Measurements from ENCODE around the gene TMEM203. TPM values are rescaled to one million over a fixed set of nuclear protein-coding genes. Genes with fewer than 3 reads are reported as not detected.
A peak's percentile ranks its signal among the peaks of the same experiment; 100 is the strongest.

Gene TMEM203, protein sequence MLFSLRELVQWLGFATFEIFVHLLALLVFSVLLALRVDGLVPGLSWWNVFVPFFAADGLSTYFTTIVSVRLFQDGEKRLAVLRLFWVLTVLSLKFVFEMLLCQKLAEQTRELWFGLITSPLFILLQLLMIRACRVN
- 39.2 and 40.3 TPM in 2 replicates for total RNA-seq

DNA sequence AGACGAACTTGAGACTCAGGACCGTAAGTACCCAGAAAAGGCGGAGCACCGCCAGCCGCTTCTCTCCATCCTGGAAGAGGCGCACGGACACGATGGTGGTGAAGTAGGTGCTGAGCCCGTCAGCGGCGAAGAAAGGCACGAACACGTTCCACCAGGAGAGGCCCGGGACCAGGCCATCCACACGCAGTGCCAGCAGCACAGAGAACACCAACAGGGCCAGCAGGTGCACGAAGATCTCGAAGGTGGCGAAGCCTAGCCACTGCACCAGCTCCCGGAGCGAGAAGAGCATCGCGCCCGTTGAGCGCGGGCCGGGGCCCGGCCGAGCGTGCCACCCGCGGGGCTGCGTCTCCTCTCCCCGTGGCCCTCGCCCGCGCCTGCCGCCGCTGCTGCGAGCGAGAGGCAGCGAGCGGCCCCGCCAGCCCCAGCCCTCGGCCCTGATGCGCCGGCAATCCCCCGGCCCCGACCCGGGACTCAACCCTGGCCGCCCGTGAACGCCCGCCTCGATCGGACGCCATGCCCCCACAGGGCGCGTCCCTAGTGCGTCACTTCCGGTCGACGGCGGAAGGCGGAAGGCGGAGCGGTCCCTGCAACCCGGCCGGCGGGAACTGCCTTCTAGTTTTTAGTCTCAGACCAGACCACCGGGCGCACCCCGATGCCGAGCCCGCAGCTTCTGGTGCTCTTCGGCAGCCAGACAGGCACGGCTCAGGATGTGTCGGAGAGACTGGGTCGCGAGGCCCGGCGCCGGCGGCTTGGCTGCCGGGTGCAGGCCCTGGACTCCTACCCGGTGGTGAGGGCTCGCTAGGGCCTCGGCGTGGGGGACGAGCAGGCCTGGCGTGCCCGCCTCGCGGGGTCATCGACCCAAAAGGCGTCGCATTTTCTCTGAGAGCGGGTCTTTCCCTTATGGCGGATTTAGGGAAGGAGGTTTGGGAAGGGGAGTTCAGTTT, at the start of gene TMEM203, which contains the start of gene NDOR1:
TMEM203 (minus strand) TSS at position 523 of the 944 bp plus-strand sequence; CDS start at position 289, 234 bp downstream.
NDOR1 (plus strand) TSS at position 575 of the 944 bp plus-strand sequence; CDS start at position 653, 78 bp downstream.
- DNase-seq (ENCODE audit: low read depth), result no peak
- TF ChIP-seq, protein P1, sequence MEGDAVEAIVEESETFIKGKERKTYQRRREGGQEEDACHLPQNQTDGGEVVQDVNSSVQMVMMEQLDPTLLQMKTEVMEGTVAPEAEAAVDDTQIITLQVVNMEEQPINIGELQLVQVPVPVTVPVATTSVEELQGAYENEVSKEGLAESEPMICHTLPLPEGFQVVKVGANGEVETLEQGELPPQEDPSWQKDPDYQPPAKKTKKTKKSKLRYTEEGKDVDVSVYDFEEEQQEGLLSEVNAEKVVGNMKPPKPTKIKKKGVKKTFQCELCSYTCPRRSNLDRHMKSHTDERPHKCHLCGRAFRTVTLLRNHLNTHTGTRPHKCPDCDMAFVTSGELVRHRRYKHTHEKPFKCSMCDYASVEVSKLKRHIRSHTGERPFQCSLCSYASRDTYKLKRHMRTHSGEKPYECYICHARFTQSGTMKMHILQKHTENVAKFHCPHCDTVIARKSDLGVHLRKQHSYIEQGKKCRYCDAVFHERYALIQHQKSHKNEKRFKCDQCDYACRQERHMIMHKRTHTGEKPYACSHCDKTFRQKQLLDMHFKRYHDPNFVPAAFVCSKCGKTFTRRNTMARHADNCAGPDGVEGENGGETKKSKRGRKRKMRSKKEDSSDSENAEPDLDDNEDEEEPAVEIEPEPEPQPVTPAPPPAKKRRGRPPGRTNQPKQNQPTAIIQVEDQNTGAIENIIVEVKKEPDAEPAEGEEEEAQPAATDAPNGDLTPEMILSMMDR (IDR thresholded peaks at IDR 0.05; ENCODE audit: insufficient read depth, low read length, poor library complexity, severe bottlenecking), result no peak
- no peaks in the 10 kb centered on the region for H3K36me3 ChIP-seq (ENCODE audit: control insufficient read depth, insufficient read depth, low read length)
- peak within 1 kb of the TSS; percentile 98 for H3K4me3 ChIP-seq (ENCODE audit: low read depth, low read length)
- no peaks in the 10 kb centered on the region for H3K27me3 ChIP-seq (ENCODE audit: control insufficient read depth, insufficient read depth, low read length)

DNA sequence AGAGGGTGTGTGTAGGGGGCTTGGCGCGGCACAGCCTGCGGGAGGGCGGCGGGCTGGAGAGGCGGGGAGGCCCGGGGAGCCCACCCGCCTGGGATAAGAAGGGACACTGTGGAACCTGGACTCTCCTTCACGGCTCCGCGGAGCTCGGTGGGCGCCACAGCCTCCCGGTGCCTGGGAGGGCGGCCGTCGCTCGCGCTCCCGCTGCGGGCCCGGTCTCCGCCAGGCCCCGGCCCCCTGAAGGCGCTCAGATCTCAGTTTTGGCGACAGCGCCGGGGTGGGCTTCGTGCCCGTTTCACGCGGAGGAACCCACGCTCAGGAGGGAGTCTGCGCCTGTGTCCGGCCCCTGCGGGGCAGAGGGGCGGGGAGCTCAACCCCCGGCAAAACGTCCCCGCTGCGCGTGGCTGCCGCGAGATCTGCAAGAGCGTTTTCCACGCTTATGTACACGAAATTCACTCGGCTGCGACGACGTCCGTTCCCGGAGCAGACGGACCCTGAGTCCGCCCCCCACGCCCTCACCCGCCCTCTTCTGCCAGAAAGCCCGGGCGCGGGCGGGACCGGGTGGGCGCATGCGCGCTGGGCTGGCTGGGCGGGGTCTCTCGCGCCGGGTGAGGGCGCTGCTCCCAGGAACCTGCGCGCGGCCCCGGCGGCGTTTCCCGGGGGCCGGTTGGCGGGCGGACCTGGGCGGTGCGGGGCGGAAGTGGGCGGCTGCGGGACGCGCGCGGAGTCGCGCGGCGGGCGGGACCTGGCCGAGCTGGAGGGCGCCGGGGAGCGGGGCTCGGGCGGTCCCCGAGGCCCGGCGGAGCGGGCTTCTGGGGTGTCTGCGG, 49.4 kb upstream of the TMEM203 start, which contains the start of gene NELFB:
NELFB (plus strand) TSS at position 704 of the 824 bp plus-strand sequence.
- no peaks in the 10 kb centered on the region for H3K36me3 ChIP-seq (ENCODE audit: control insufficient read depth, insufficient read depth, low read length)
- TF ChIP-seq, protein P1 (IDR thresholded peaks at IDR 0.05; ENCODE audit: insufficient read depth, low read length, poor library complexity, severe bottlenecking), result no peak
- no peaks in the 10 kb centered on the region for H3K27me3 ChIP-seq (ENCODE audit: control insufficient read depth, insufficient read depth, low read length)
- H3K4me3 ChIP-seq (ENCODE audit: low read depth, low read length), result peak within 1 kb of the TSS; percentile 67
- DNase-seq (ENCODE audit: low read depth), result no peak

DNA sequence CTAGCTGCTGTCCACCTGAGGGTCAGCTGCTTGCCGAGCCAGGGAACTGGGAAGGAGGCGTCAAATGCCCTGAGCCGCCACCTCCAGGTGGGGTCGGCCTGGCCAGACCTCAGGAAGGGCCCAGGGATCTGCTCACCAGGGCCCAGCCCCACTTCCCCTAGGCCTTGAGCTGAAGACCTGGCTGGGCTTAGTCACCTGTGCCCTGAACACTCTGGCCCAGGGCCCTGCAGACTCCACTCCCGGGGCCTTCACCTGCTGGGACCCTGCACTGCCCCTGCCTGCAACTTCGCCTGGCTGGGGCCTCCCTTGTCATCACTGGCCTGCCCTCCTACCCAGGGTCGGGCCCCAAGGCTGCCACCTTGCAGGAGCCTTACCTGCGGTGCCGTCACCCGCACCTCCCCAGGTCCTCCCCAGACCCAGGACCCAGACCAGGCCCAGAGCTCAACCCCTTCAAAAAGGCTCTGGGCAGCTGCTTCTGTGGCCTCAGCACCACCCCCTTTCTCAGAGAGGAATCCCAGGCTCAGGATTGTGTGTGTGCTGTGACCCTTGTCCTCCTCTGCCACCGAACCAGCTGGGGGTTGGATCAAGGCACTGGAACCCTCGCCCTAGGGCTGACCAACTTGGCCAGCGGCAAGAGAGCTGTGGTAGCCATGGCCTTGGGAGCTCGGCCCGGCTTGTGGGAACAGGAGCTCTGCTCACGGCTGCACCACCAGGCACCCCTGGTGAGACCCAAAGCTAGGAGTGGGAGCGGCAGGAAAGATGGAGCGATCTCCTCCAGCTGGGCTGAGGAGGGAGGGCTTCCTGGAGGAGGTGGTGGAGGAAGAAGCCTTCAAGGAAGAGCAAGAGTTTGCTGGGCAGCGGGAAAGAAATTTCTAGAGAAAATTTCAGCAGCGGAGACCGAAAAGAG, 48.5 kb upstream of the TMEM203 start:
- TF ChIP-seq, protein P1 (IDR thresholded peaks at IDR 0.05; ENCODE audit: insufficient read depth, low read length, poor library complexity, severe bottlenecking), result no peak
- Histone ChIP-seq H3K36me3 (ENCODE audit: control insufficient read depth, insufficient read depth, low read length) (no peaks in the 10 kb centered on the region), H3K4me3 (ENCODE audit: low read depth, low read length) (peak overlapping the region; percentile 63), H3K27me3 (ENCODE audit: control insufficient read depth, insufficient read depth, low read length) (no peaks in the 10 kb centered on the region)
- DNase-seq (ENCODE audit: low read depth), result no peak

GRCh38 chr9:137252555-137253506, 47.4 kb upstream of the TMEM203 start:
- no peak for DNase-seq (ENCODE audit: low read depth)
- no peaks in the 10 kb centered on the region for H3K27me3 ChIP-seq (ENCODE audit: control insufficient read depth, insufficient read depth, low read length)
- H3K4me3 ChIP-seq (ENCODE audit: low read depth, low read length), result no peak overlapping the region
- no peaks in the 10 kb centered on the region for H3K36me3 ChIP-seq (ENCODE audit: control insufficient read depth, insufficient read depth, low read length)
- TF ChIP-seq, protein P1 (IDR thresholded peaks at IDR 0.05; ENCODE audit: insufficient read depth, low read length, poor library complexity, severe bottlenecking), result no peak
